ENCODE measurements around the gene INKA2. TPM values are rescaled to one million over a fixed set of nuclear protein-coding genes. Genes with fewer than 3 reads are reported as not detected.

The INKA2 gene
- total and polyA plus RNA-seq, 2 experiments from 2014 or later = 3.7 to 8.4 TPM

- ATAC-seq (no peak), DNase-seq (ENCODE audit: low spot score) (no peak)
- Histone ChIP-seq H3K27ac (ENCODE audit: low read depth) (no peak overlapping the region), H4K20me1 (replicated peaks; ENCODE audit: insufficient read depth) (no peaks in the 10 kb centered on the region), H3K4me2 (no peak overlapping the region), H3K27me3 (ENCODE audit: insufficient read depth) (no peaks in the 10 kb centered on the region), H3K4me3 (no peak overlapping the region), H2AFZ (no peak overlapping the region), H3F3A (replicated peaks; ENCODE audit: low read depth) (no peaks in the 10 kb centered on the region), H3K9me2 (ENCODE audit: insufficient read depth) (no peaks in the 10 kb centered on the region), H3K79me2 (replicated peaks; ENCODE audit: insufficient read depth) (no peaks in the 10 kb centered on the region), H3K4me1 (ENCODE audit: insufficient read depth) (no peaks in the 10 kb centered on the region), H3K36me3 (ENCODE audit: insufficient read depth) (peaks cover 11% of the 10 kb centered on the region; the same call in 1 of the 2 replicates)
- H3K27me3 Mint-ChIP-seq (ENCODE audit: insufficient read depth, low read depth, poor library complexity) = no peaks in the 10 kb centered on the region
- H3K4me1 Mint-ChIP-seq = no peaks in the 10 kb centered on the region
- no peaks in the 10 kb centered on the region for H3K9me3 Mint-ChIP-seq
- H3K4me3 Mint-ChIP-seq = no peak overlapping the region
- H3K36me3 Mint-ChIP-seq (ENCODE audit: low read depth) = peaks cover 7% of the 10 kb centered on the region; the same call in 2 of the 3 replicates
- H3K27ac Mint-ChIP-seq = no peak overlapping the region
- TF ChIP-seq JUNB (IDR thresholded peaks at IDR 0.05; ENCODE audit: unreplicated experiment) (no peak), EZH2phosphoT487 (IDR thresholded peaks at IDR 0.05; ENCODE audit: unreplicated experiment) (no peak), CREB1 (CRISPR knock-in tag; IDR thresholded peaks at IDR 0.05; ENCODE audit: low read depth) (no peak), EZH2 (IDR thresholded peaks at IDR 0.05; ENCODE audit: low read depth, unreplicated experiment) (no peak), ZNF114 (CRISPR knock-in tag; IDR thresholded peaks at IDR 0.05) (no peak), NANOG (IDR thresholded peaks at IDR 0.05; ENCODE audit: borderline replicate concordance) (no peak), POLR2AphosphoS5 (IDR thresholded peaks at IDR 0.05; ENCODE audit: low read depth) (no peak), ETS1 (IDR thresholded peaks at IDR 0.05) (no peak), ZNF331 (CRISPR knock-in tag; IDR thresholded peaks at IDR 0.05; ENCODE audit: low read depth) (no peak)
- TF ChIP-seq, protein P1, sequence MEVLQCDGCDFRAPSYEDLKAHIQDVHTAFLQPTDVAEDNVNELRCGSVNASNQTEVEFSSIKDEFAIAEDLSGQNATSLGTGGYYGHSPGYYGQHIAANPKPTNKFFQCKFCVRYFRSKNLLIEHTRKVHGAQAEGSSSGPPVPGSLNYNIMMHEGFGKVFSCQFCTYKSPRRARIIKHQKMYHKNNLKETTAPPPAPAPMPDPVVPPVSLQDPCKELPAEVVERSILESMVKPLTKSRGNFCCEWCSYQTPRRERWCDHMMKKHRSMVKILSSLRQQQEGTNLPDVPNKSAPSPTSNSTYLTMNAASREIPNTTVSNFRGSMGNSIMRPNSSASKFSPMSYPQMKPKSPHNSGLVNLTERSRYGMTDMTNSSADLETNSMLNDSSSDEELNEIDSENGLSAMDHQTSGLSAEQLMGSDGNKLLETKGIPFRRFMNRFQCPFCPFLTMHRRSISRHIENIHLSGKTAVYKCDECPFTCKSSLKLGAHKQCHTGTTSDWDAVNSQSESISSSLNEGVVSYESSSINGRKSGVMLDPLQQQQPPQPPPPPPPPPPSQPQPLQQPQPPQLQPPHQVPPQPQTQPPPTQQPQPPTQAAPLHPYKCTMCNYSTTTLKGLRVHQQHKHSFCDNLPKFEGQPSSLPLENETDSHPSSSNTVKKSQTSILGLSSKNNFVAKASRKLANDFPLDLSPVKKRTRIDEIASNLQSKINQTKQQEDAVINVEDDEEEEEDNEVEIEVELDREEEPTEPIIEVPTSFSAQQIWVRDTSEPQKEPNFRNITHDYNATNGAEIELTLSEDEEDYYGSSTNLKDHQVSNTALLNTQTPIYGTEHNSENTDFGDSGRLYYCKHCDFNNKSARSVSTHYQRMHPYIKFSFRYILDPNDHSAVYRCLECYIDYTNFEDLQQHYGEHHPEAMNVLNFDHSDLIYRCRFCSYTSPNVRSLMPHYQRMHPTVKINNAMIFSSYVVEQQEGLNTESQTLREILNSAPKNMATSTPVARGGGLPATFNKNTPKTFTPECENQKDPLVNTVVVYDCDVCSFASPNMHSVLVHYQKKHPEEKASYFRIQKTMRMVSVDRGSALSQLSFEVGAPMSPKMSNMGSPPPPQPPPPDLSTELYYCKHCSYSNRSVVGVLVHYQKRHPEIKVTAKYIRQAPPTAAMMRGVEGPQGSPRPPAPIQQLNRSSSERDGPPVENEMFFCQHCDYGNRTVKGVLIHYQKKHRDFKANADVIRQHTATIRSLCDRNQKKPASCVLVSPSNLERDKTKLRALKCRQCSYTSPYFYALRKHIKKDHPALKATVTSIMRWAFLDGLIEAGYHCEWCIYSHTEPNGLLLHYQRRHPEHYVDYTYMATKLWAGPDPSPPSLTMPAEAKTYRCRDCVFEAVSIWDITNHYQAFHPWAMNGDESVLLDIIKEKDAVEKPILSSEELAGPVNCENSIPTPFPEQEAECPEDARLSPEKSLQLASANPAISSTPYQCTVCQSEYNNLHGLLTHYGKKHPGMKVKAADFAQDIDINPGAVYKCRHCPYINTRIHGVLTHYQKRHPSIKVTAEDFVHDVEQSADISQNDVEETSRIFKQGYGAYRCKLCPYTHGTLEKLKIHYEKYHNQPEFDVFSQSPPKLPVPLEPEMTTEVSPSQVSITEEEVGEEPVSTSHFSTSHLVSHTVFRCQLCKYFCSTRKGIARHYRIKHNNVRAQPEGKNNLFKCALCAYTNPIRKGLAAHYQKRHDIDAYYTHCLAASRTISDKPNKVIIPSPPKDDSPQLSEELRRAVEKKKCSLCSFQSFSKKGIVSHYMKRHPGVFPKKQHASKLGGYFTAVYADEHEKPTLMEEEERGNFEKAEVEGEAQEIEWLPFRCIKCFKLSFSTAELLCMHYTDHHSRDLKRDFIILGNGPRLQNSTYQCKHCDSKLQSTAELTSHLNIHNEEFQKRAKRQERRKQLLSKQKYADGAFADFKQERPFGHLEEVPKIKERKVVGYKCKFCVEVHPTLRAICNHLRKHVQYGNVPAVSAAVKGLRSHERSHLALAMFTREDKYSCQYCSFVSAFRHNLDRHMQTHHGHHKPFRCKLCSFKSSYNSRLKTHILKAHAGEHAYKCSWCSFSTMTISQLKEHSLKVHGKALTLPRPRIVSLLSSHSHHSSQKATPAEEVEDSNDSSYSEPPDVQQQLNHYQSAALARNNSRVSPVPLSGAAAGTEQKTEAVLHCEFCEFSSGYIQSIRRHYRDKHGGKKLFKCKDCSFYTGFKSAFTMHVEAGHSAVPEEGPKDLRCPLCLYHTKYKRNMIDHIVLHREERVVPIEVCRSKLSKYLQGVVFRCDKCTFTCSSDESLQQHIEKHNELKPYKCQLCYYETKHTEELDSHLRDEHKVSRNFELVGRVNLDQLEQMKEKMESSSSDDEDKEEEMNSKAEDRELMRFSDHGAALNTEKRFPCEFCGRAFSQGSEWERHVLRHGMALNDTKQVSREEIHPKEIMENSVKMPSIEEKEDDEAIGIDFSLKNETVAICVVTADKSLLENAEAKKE (CRISPR knock-in tag; IDR thresholded peaks at IDR 0.05) = no peak
- TF ChIP-seq, protein P2, sequence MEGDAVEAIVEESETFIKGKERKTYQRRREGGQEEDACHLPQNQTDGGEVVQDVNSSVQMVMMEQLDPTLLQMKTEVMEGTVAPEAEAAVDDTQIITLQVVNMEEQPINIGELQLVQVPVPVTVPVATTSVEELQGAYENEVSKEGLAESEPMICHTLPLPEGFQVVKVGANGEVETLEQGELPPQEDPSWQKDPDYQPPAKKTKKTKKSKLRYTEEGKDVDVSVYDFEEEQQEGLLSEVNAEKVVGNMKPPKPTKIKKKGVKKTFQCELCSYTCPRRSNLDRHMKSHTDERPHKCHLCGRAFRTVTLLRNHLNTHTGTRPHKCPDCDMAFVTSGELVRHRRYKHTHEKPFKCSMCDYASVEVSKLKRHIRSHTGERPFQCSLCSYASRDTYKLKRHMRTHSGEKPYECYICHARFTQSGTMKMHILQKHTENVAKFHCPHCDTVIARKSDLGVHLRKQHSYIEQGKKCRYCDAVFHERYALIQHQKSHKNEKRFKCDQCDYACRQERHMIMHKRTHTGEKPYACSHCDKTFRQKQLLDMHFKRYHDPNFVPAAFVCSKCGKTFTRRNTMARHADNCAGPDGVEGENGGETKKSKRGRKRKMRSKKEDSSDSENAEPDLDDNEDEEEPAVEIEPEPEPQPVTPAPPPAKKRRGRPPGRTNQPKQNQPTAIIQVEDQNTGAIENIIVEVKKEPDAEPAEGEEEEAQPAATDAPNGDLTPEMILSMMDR (conservative IDR thresholded peaks at IDR 0.05; ENCODE audit: low read depth in 2 of 2) = no peak
- TF ChIP-seq, protein P3, sequence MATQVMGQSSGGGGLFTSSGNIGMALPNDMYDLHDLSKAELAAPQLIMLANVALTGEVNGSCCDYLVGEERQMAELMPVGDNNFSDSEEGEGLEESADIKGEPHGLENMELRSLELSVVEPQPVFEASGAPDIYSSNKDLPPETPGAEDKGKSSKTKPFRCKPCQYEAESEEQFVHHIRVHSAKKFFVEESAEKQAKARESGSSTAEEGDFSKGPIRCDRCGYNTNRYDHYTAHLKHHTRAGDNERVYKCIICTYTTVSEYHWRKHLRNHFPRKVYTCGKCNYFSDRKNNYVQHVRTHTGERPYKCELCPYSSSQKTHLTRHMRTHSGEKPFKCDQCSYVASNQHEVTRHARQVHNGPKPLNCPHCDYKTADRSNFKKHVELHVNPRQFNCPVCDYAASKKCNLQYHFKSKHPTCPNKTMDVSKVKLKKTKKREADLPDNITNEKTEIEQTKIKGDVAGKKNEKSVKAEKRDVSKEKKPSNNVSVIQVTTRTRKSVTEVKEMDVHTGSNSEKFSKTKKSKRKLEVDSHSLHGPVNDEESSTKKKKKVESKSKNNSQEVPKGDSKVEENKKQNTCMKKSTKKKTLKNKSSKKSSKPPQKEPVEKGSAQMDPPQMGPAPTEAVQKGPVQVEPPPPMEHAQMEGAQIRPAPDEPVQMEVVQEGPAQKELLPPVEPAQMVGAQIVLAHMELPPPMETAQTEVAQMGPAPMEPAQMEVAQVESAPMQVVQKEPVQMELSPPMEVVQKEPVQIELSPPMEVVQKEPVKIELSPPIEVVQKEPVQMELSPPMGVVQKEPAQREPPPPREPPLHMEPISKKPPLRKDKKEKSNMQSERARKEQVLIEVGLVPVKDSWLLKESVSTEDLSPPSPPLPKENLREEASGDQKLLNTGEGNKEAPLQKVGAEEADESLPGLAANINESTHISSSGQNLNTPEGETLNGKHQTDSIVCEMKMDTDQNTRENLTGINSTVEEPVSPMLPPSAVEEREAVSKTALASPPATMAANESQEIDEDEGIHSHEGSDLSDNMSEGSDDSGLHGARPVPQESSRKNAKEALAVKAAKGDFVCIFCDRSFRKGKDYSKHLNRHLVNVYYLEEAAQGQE (IDR thresholded peaks at IDR 0.05; ENCODE audit: unreplicated experiment) = no peak
These were observed 31.3 kb downstream of the INKA2 start for GRCh38 chr1:111707906-111708305.
